A204.1 (cell line): ENCODE data around the gene WEE1.
"Not testable (repeated sequence)": the region's sequence is repeated elsewhere in the genome, so short reads cannot be mapped to it uniquely, and the experiment has no call there.

Experiments
- FAIRE-seq: peaks from 2 replicates; lab custom pipeline; 2012; peaks lifted over from hg19 to GRCh38; lab: Jason Lieb, UNC

Gene WEE1

DNA sequence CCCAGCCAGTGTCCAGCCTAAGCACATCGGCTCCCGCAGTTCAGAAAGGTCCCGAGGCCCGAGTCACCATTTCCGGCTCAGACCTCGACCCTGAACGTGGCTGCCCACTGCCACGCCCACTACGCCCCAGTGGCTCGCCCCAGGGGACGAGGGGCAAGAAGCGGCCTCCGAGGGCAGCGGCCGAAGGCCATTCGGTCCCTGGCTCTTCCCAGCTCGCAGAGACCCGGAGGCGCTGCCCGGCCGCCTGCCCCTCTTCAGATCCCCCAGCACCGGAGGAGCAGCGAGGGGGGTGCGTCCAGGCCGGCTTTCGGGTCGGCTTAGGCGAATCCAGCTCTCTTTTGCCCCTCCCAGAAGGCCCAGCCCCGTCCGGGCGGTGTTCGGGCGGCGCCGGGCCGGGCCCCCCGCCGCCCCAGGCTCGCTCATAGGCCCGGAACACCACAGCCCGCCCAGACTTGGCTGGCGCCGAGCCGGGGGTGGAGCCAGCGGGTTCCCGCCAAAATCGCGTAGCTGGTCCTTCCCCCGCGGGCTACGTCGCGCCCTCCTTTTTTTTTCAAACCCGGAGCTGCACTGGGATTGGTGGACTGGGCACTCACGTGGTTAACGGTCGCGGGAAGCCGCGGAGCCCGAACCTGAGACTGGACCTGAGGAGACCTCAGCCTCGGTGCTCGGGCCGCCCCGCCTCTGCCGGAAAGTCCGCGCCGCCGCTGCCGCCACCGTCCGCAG lies at the start of gene WEE1:
WEE1 (plus strand) TSS at position 619 of the 723 bp plus-strand sequence. CDS start 264 bp downstream, outside the sequence.
- peak; percentile 83 for FAIRE-seq

DNA sequence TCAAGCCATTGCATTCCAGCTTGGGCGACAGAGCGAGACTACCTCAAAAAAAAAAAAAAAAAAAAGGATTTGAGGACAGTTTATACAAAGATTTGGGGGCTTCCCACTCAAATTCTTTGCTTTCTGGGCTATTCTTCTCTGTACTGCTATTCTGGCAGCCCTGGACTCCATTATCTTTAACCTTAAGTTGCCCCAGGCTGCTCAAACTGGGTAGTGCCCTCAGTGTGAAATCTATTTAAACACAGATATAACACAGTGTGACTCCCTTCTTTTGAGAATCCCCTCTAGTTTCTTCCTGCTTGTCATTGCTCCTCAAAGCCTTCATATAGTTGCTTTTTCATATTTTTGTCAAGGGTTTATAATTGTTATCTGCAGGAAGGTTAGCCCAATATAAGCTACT lies 49.5 kb upstream of the WEE1 start:
- no peak for FAIRE-seq

DNA sequence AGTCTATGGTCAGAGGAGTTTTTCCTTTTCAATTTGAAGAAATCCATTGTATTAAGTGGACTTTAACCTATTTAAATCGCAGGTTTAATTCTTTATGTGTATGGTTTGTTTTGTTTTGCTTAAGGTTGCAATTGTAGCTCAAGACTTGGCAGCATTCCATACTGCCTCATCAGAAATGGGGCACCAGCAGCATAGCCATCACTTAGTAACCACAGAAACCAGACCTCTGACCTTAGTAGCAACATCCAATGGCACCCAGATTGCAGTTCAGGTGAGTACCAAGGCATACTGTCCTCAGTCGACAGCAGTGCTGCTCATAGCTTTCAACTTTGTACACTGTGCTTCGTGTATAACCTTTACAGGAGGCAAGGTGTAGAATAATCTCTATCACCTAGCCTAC lies 48.4 kb upstream of the WEE1 start:
- FAIRE-seq, result no peak

DNA sequence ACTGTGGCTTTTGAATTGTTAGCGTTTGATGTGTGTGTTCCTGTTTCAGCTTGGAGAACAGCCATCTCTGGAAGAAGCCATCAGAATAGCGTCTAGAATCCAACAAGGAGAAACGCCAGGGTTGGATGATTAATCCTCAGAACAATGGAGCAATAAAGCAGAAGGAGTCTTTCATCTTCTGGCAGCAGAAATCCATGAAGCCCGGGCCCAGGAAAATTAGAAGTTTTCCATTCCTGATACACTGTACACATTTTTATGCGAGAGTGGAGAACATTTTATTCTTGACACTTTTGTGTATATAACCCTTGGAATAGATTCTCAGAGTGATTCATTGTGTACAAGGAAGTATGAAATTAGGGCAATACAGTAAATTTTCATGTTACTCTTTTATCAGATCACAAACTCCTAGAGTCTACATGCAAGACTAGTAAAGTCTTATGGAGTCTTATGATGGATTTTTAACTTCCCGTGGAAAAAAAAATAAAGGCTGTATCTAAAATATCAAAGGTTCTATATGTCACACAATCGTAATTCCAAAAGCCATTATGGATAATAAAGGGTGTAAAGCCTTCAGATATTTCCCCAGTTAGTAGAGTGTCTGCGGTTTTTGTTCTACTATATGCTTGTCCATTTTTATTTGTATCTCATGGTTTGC lies 45.9 kb upstream of the WEE1 start:
- FAIRE-seq, result no peak

- no peak for FAIRE-seq
Observed at GRCh38 chr11:9528136-9528501, 45.4 kb upstream of the WEE1 start.

DNA sequence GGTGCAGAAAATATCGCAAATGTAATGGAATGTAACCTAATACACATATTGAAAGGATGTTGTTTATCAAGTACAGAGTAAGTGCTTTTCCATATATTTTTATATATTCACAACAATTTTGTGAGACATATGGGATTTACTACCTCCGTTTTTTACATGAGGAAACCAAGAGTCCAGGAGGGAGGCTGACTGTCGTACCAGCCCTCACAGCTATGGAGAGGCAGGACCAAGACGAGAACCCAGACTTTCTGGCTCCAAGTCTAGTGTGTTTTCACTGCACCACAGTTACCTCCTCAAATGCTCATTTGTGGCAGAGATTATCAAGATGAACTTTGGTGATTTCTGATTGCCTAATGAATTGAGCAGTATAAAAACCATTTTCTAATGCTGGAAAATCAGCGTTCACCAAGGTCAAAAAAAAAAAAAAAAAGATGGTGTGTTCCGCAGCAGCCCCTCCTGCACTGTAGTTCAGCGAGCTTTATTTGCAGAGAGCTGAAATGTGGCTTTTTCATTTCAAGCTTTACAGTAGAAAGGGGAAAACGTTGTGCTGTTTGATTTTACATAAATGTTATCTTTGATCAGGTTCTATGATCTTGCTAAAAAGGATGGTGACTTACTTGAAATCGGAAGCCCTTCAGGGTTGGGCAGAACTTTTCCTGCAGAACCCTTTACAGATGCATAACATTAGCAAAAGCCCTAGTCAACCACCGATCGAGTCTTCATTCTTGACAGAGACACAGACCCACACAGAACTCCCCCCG lies 44.7 kb upstream of the WEE1 start:
- no peak for FAIRE-seq

DNA sequence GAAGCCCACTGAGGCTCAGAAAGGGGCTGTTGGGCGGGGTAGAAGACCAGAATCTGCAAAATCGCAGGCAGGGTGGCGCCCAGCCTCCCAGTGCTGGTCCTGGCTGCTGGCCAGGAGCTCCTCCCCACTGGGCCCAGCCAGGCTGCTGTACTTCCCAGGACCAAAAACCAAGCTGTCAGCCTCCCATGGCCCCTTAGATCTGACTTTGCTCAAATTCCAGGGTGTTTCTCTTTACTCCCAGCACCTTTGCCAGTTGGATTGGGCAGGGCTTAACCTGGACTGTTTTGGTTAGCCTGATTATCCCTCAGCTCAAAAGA lies 44.2 kb upstream of the WEE1 start:
- no peak for FAIRE-seq

- FAIRE-seq, result no peak
Observed at GRCh38 chr11:9530020-9530621, 43.3 kb upstream of the WEE1 start.

GRCh38 chr11:9530901-9531625 lies 42.4 kb upstream of the WEE1 start:
- FAIRE-seq, result no peak

DNA sequence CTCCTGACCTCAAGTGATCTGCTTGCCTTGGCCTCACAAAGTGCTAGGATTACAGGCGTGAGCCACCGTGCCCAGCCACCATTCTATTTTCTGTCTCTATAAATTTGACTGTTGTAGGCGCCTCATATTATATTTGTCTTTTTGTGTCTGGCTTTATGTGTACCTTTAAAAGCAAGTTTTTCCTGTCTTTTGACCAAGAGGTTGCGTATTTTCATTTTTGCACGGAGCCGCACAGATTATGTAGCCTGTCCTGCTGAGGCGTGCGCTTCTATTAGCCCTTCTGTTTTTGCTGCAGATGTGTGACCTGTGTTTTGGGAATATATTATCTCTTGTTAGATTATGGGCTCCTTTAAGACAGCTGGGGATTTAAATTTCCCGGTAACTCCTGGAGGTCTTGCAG lies 40.4 kb upstream of the WEE1 start:
- FAIRE-seq, result no peak

- no peak for FAIRE-seq
Observed at GRCh38 chr11:9533736-9534473, 39.6 kb upstream of the WEE1 start.

DNA sequence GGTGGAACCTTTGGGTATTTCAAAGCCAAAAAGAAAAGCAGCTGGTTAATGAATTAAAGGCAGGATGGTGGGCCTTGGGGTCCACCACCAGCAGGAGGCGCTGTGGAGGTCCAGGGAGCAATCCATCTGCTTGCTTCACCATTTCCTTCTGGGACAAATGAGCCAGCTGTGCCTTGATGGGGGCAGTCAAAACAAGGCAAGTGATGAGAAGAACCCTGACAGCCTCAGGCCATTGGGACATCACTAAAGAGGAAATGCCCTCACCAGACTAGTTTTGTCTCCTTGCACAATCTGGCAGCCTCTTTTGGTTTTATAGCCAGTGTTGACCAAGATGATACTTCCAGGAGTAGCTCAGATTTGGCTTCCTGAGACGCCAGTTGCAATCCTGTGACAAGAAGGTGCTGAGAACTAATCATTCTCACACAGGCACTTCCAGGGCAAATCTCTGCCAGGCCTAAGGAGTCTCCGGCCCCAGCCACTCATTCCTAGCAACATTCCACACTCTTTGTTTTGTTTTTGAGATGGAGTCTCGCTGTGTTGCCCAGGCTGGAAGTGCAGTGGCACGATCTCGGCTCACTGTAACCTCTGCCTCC lies 38.2 kb upstream of the WEE1 start:
- FAIRE-seq, result no peak

- FAIRE-seq, result no peak
Observed at GRCh38 chr11:9538548-9538947, 34.9 kb upstream of the WEE1 start.

DNA sequence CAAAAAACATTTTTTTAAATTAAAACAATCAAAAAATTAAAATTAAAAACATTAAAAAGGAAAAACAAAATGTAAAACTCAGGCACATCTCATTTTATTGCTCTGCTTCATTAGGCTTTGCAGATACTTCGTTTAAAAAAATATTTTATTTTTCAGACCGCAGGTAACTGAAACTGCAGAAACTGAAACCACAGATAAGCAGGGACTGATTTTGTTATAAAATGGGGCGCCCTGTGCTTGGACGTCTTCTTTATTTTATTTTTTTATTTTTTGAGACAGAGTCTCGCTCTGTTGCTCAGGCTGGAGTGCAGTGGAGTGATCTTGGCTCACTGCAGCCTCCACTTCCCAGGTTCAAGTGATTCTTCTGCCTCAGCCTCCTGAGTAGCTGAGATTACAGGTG lies 24.3 kb upstream of the WEE1 start:
- FAIRE-seq, result not testable (repeated sequence)

- no peak for FAIRE-seq
Observed at GRCh38 chr11:9550191-9550628, 23.3 kb upstream of the WEE1 start.

GRCh38 chr11:9561279-9561982 lies 12.0 kb upstream of the WEE1 start:
- FAIRE-seq, result no peak

GRCh38 chr11:9562716-9563115 lies 10.8 kb upstream of the WEE1 start:
- FAIRE-seq, result no peak

DNA sequence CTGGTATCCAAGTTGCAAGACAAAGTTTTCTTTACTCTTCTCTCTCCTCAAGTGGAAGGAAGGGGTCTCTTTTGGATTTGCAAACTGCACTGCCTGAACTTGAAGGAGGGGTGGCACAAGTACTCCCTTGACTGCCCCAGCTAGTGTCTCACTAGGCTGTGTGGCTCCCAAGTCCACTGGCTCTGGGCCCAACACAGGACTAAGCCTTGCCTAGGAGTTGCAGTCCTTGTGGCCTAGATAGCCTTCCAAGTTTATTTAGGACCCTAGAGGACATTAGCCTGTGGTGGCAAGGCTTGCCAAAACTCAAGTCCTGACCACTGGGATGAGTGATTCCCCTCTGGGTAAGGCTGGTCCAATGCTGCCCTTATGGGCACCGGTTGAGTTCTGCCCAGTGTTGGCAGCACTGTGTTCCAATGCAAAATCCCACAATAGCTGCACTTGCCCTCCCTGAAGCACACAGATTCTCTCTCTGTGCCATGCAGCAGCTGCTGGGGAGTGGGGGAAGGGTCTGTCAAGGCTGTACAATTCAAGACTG lies 10.2 kb upstream of the WEE1 start:
- FAIRE-seq, result no peak

GRCh38 chr11:9565822-9566560 lies 7.5 kb upstream of the WEE1 start:
- FAIRE-seq, result no peak
